Measurements from ENCODE around the gene FDX1. TPM values are rescaled to one million over a fixed set of nuclear protein-coding genes. Genes with fewer than 3 reads are reported as not detected.

Gene FDX1
- polyA plus RNA-seq, 2 of the 4 experiments (the other 2 are of a cell fraction), result 13.3 to 15.0 TPM

- H3K4me3 ChIP-seq, result no peak overlapping the region
- POLR2A ChIA-PET, result no interaction called here
- H3K27ac ChIP-seq, result no peak overlapping the region
- peaks cover 7% of the 10 kb centered on the region; the same call in 1 of the 3 replicates for H3K4me1 ChIP-seq
- 43% methylated on average over 1 of the region's 1 CpG for WGBS (ENCODE audit: missing lambda C conversion rate)
- FAIRE-seq (no peak), DNase-seq (ENCODE audit: low read depth in 1 of 2, low spot score in 1 of 2) (no peak), ATAC-seq (no peak)
- no peaks in the 10 kb centered on the region for H3K9me3 ChIP-seq
- CTCF ChIA-PET, result interaction anchor here (0.6 to 3.3 kb wide), 2 partner anchors 11 to 229 kb away, joined by 4 to 9 read pairs; no protein-coding TSS in a partner anchor
- no peak for TF ChIP-seq EHMT2 (IDR thresholded peaks at IDR 0.05; ENCODE audit: low read depth)
- no peak for TF ChIP-seq CHD4 (IDR thresholded peaks at IDR 0.05; ENCODE audit: borderline replicate concordance)
- TF ChIP-seq FOSL2 (IDR thresholded peaks at IDR 0.05), result no peak
- no peak for TF ChIP-seq FOSL2 (CRISPR knock-in tag; IDR thresholded peaks at IDR 0.05)
- no peak for TF ChIP-seq RAD21 (conservative IDR thresholded peaks at IDR 0.05 in 1 of 2, IDR thresholded peaks at IDR 0.05 in 1 of 2)
- no peak for TF ChIP-seq NPAS2 (CRISPR knock-in tag; IDR thresholded peaks at IDR 0.05; ENCODE audit: borderline replicate concordance)
- no peak for TF ChIP-seq POLR2A (IDR thresholded peaks at IDR 0.05; ENCODE audit: low read length)
- no peak for TF ChIP-seq HOXA7 (CRISPR knock-in tag; IDR thresholded peaks at IDR 0.05)
- no peak for TF ChIP-seq GATA3 (IDR thresholded peaks at IDR 0.05; ENCODE audit: borderline replicate concordance)
- TF ChIP-seq HEYL (CRISPR knock-in tag; IDR thresholded peaks at IDR 0.05), result no peak
- TF ChIP-seq CTCF (IDR thresholded peaks at IDR 0.05), result no peak
- TF ChIP-seq MYC (IDR thresholded peaks at IDR 0.05; ENCODE audit: borderline replicate concordance, low read length), result no peak
- no peak for TF ChIP-seq HDAC2 (IDR thresholded peaks at IDR 0.05)
- TF ChIP-seq TFCP2L1 (CRISPR knock-in tag; IDR thresholded peaks at IDR 0.05), result no peak
- no peak for TF ChIP-seq PHF8 (IDR thresholded peaks at IDR 0.05; ENCODE audit: borderline replicate concordance, low read depth)
- TF ChIP-seq PBX3 (IDR thresholded peaks at IDR 0.05), result no peak
- no peak for TF ChIP-seq CHD2 (IDR thresholded peaks at IDR 0.05; ENCODE audit: low read length, partially characterized antibody)
- no peak for TF ChIP-seq HOXB13 (CRISPR knock-in tag; IDR thresholded peaks at IDR 0.05; ENCODE audit: low read depth)
- no peak for TF ChIP-seq CBX2 (IDR thresholded peaks at IDR 0.05; ENCODE audit: borderline replicate concordance, low read depth)
- no peak for TF ChIP-seq JUN (IDR thresholded peaks at IDR 0.05)
- no peak overlapping the region for H3K4me2 ChIP-seq
Observed at GRCh38 chr11:110445437-110445836, 15.7 kb downstream of the FDX1 start.

DNA sequence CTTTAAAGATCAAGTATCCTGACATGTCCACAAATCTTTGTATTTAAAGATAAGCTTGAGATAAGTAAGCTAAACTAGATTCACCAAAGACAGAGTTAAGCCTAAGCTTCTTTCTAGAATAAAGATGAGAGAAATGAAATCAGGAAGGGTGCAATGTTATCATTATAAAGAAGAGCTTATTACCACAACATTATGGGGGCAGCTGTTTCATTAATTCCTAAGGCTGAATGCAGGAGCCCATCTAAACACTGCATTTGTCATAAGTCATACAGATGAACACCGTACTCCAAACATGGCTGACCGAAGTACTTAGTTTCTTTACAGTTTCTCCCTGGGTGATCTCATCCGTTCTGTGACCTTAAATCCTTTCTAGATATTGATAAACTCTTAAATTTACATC lies 16.3 kb downstream of the FDX1 start:
- WGBS (ENCODE audit: missing lambda C conversion rate), result 94% methylated on average over 3 of the region's 3 CpGs
- POLR2A ChIA-PET, result no interaction called here
- no peaks in the 10 kb centered on the region for H3K9me3 ChIP-seq
- H3K4me2 ChIP-seq, result no peak overlapping the region
- no peak for DNase-seq (ENCODE audit: low read depth in 1 of 2, low spot score in 1 of 2)
- no peak overlapping the region for H3K4me3 ChIP-seq
- FAIRE-seq, result no peak
- no peak overlapping the region for H3K27ac ChIP-seq
- peaks cover 7% of the 10 kb centered on the region; the same call in 1 of the 3 replicates for H3K4me1 ChIP-seq
- no peak for TF ChIP-seq RCOR1 (IDR thresholded peaks at IDR 0.05; ENCODE audit: low read depth, low read length)
- TF ChIP-seq ZSCAN20 (CRISPR knock-in tag; IDR thresholded peaks at IDR 0.05), result no peak
- TF ChIP-seq CHD4 (IDR thresholded peaks at IDR 0.05; ENCODE audit: borderline replicate concordance), result no peak
- TF ChIP-seq POLR2A (IDR thresholded peaks at IDR 0.05; ENCODE audit: low read length), result no peak
- no peak for TF ChIP-seq CTCF (IDR thresholded peaks at IDR 0.05)
- TF ChIP-seq KDM1A (IDR thresholded peaks at IDR 0.05; ENCODE audit: low read depth), result no peak
- TF ChIP-seq, protein P1, sequence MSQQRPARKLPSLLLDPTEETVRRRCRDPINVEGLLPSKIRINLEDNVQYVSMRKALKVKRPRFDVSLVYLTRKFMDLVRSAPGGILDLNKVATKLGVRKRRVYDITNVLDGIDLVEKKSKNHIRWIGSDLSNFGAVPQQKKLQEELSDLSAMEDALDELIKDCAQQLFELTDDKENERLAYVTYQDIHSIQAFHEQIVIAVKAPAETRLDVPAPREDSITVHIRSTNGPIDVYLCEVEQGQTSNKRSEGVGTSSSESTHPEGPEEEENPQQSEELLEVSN (IDR thresholded peaks at IDR 0.05; ENCODE audit: borderline replicate concordance, low read depth), result no peak
- TF ChIP-seq HEYL (CRISPR knock-in tag; IDR thresholded peaks at IDR 0.05), result no peak
- no peak for TF ChIP-seq HOXA7 (CRISPR knock-in tag; IDR thresholded peaks at IDR 0.05)
- TF ChIP-seq NPAS2 (CRISPR knock-in tag; IDR thresholded peaks at IDR 0.05; ENCODE audit: borderline replicate concordance), result no peak
- ATAC-seq, result no peak
- CTCF ChIA-PET, result interaction anchor here (0.6 to 3.3 kb wide), 2 partner anchors 11 to 230 kb away, joined by 4 to 9 read pairs; no protein-coding TSS in a partner anchor

Measured in A549 (cell line).